ENCODE data around the gene TRPM6.

GRCh38 chr9:74846766-74847165, 41.0 kb downstream of the TRPM6 start:
- TF ChIP-seq EZH2phosphoT487 (IDR thresholded peaks at IDR 0.05; ENCODE audit: borderline replicate concordance, low read length): no peak
- TF ChIP-seq, protein P1, sequence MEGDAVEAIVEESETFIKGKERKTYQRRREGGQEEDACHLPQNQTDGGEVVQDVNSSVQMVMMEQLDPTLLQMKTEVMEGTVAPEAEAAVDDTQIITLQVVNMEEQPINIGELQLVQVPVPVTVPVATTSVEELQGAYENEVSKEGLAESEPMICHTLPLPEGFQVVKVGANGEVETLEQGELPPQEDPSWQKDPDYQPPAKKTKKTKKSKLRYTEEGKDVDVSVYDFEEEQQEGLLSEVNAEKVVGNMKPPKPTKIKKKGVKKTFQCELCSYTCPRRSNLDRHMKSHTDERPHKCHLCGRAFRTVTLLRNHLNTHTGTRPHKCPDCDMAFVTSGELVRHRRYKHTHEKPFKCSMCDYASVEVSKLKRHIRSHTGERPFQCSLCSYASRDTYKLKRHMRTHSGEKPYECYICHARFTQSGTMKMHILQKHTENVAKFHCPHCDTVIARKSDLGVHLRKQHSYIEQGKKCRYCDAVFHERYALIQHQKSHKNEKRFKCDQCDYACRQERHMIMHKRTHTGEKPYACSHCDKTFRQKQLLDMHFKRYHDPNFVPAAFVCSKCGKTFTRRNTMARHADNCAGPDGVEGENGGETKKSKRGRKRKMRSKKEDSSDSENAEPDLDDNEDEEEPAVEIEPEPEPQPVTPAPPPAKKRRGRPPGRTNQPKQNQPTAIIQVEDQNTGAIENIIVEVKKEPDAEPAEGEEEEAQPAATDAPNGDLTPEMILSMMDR (conservative IDR thresholded peaks at IDR 0.05; ENCODE audit: low read depth, low read length): no peak
- no peak for TF ChIP-seq EZH2 (IDR thresholded peaks at IDR 0.05; ENCODE audit: low read length, unreplicated experiment)

Data from PC-3 (cell line).